GM18502 (cell line): Measurements from ENCODE around the gene CENPX.
"Not testable (repeated sequence)": the region's sequence is repeated elsewhere in the genome, so short reads cannot be mapped to it uniquely, and the experiment has no call there.

Source experiments
- ATAC-seq: cut with Tn5 transposase; IDR thresholded peaks from one replicate; pipeline ENCODE4 v1.9.1; 2021; ENCODE audit warnings: mild to moderate bottlenecking; ENCODE audit not compliant: unreplicated experiment, poor library complexity

The CENPX gene

GRCh38 chr17:81986606-81987005 lies 36.1 kb downstream of the CENPX start:
- ATAC-seq: no peak

GRCh38 chr17:81984773-81985410 lies 37.8 kb downstream of the CENPX start:
- no peak for ATAC-seq

GRCh38 chr17:81983639-81984373 lies 38.9 kb downstream of the CENPX start:
- ATAC-seq: no peak

- ATAC-seq: no peak
These were observed 39.6 kb downstream of the CENPX start for GRCh38 chr17:81983011-81983638.

GRCh38 chr17:81981511-81981910 lies 41.2 kb downstream of the CENPX start:
- ATAC-seq: not testable (repeated sequence)

GRCh38 chr17:81980707-81981343 lies 41.9 kb downstream of the CENPX start:
- ATAC-seq: no peak

GRCh38 chr17:81980122-81980521 lies 42.6 kb downstream of the CENPX start:
- no peak for ATAC-seq

- no peak for ATAC-seq
These were observed 44.0 kb downstream of the CENPX start for GRCh38 chr17:81978524-81979298.

GRCh38 chr17:81977211-81977808 lies 45.4 kb downstream of the CENPX start, which contains the start of gene ASPSCR1:
TSS of gene ASPSCR1 (plus strand) at chr17:81977629. CDS start at chr17:81977647, 18 bp downstream.
- ATAC-seq: peak; percentile 84

- ATAC-seq: peak; percentile 11
These were observed 46.1 kb downstream of the CENPX start for GRCh38 chr17:81976332-81977210.

GRCh38 chr17:81973432-81973831 lies 49.2 kb downstream of the CENPX start:
- ATAC-seq: no peak

GRCh38 chr17:81968850-81969812 lies 53.5 kb downstream of the CENPX start:
- ATAC-seq: no peak
